ENCODE results near the gene MYH9.

Gene MYH9

GRCh38 chr22:36330655-36331305, 57.0 kb downstream of the MYH9 start:
- DNase-seq (ENCODE audit: low read depth, low spot score) = no peak

GRCh38 chr22:36330127-36330526, 57.6 kb downstream of the MYH9 start:
- no peak for DNase-seq (ENCODE audit: low read depth, low spot score)

GRCh38 chr22:36329254-36330078, 58.3 kb downstream of the MYH9 start:
- peak; percentile 99 for DNase-seq (ENCODE audit: low read depth, low spot score)

- no peak for DNase-seq (ENCODE audit: low read depth, low spot score)
Measured at GRCh38 chr22:36328635-36329253, 59.0 kb downstream of the MYH9 start.

GRCh38 chr22:36327922-36328551, 59.7 kb downstream of the MYH9 start:
- no peak for DNase-seq (ENCODE audit: low read depth, low spot score)

- no peak for DNase-seq (ENCODE audit: low read depth, low spot score)
Measured at GRCh38 chr22:36326178-36327161, 61.3 kb downstream of the MYH9 start.

GRCh38 chr22:36325154-36326031, 62.4 kb downstream of the MYH9 start:
- DNase-seq (ENCODE audit: low read depth, low spot score) = no peak

GRCh38 chr22:36324414-36324813, 63.4 kb downstream of the MYH9 start:
- DNase-seq (ENCODE audit: low read depth, low spot score) = no peak

- DNase-seq (ENCODE audit: low read depth, low spot score) = no peak
Measured at GRCh38 chr22:36323855-36324331, 63.9 kb downstream of the MYH9 start.

GRCh38 chr22:36323182-36323854, 64.4 kb downstream of the MYH9 start:
- DNase-seq (ENCODE audit: low read depth, low spot score) = no peak

- no peak for DNase-seq (ENCODE audit: low read depth, low spot score)
Measured at GRCh38 chr22:36322602-36322915, 65.2 kb downstream of the MYH9 start.

- DNase-seq (ENCODE audit: low read depth, low spot score) = no peak
Measured at GRCh38 chr22:36321797-36322601, 65.8 kb downstream of the MYH9 start.

- DNase-seq (ENCODE audit: low read depth, low spot score) = no peak
Measured at GRCh38 chr22:36320553-36320952, 67.2 kb downstream of the MYH9 start.

- DNase-seq (ENCODE audit: low read depth, low spot score) = no peak
Measured at GRCh38 chr22:36319595-36320497, 67.9 kb downstream of the MYH9 start.

GRCh38 chr22:36318442-36318841, 69.3 kb downstream of the MYH9 start:
- no peak for DNase-seq (ENCODE audit: low read depth, low spot score)

GRCh38 chr22:36317658-36318271, 70.0 kb downstream of the MYH9 start:
- DNase-seq (ENCODE audit: low read depth, low spot score) = no peak

- no peak for DNase-seq (ENCODE audit: low read depth, low spot score)
Measured at GRCh38 chr22:36316419-36316818, 71.3 kb downstream of the MYH9 start.
